NCI-H146 treated with DMSO at 0.1 percent for 48 hours (cell line): ENCODE results near the gene MSANTD2.
"Not testable (repeated sequence)": the region's sequence is repeated elsewhere in the genome, so short reads cannot be mapped to it uniquely, and the experiment has no call there.

Experiments used
- DNase-seq: peaks from one replicate; lab custom pipeline; 2025; ENCODE audit not compliant: unreplicated experiment; lab: John Stamatoyannopoulos, UW

The MSANTD2 gene

DNA sequence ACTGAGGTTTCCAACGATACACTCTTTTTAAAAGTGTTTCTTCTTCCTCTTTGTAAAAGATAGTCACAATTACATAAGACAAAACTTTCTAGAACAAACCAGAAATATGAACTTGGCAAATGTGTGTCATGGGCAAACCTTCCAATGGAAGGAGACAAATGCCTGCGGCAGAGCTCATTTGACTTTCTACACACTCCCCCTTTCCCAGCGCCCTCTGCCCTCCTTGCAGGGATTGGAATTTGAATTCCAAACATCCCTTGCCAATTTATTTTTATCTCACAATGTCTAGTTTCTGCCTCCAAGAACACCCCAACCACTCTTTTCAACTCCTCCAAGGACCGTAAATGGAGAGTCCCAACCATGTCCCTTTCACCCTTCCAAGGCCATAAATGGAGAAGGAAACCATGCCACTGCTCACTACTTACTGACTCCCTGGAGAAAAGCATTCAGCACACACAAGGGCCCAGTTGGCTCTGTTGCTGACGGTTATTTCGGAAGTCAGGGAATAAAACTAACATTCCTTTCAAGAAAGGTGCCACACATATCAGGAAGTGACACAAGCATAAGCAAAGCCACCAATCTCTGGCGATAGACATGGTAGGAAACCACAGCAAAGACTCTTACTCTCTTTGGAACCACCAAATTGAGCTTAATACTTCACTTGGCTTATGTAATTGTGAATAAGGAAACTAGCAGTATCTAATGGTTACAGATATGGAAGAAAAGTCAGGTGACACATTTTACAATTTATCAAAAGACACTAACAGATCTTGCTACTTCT lies 23.2 kb downstream of the MSANTD2 start:
- no peak for DNase-seq

DNA sequence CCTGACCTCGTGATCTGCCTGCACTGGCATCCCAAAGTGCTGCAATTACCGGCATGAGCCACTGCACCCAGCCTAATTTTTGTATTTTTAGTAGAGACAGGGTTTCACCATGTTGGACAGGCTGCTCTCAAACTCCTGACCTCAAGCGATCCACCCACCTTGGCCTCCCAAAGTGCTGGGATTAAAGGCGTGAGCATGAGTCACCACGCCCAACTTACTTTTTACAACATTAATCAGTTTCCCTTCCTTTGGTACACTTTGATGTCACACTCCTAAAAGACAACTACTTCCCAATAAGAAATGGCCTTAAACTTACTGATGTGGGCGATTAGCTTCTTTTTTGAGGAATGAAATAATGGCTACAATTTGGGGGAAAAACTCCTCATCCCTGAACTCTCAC lies 29.2 kb downstream of the MSANTD2 start:
- DNase-seq, result not testable (repeated sequence)

DNA sequence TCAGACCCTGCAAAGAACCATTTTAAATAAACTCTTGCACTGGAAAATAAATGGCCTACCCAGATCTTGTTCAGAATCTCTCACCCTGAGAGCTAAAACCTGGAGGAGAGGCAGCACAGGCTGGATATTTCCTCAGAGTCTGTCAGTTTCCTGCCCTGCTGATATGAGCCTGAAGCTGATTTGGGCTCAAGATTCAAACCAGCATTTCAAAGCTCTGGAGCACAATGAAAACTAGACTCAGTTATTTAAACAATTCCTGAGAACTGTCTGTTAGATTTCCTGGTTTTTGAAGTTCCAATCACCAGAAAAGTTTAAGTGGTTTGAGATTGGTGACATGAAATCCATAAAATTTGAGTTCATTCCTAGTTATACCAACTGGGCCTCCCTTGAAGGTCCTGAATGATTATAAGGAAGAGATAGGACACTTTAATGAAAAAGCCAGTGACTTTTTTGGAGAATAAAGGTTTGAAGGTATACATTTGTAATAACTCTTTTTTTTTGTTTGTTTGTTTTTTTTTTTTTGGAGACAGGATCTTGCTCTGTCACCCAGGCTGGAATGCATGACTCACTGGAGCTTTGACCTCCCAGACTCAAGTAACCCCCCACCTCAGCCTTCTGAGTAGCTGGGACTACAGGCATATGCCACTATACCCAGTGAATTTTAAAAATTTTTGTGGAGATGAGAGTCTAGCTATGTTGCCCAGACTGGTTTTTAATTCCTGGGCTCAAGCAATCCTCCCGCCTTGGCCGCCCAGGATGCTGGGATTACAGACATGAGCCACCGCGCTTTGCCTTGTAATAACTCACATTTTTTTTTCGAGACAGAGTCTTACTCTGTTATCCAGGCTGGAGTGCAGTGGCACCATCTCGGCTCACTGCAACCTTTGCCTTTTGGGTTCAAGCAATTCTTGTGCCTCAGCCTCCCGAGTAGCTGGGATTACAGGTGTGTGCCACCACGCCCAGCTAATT lies 30.1 kb downstream of the MSANTD2 start:
- DNase-seq, result no peak

DNA sequence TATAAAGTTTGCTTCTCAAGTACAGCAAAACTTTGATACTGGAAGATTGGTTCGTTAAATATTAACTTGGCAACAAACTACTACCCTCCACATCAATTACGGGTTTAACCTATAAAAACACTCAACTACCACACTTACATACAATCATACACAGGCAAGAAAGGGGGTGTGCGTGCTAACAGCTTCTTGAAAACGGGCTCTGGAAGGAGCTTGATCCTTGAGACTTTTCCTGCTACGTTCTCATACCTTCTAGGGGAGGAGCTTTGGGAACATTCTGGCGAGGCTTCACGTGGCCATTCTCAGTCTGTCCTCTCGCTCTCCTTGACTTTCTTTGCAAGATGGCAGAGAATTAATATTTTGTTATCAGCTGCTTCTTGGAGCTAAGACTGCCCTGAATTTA lies 31.3 kb downstream of the MSANTD2 start:
- no peak for DNase-seq

DNA sequence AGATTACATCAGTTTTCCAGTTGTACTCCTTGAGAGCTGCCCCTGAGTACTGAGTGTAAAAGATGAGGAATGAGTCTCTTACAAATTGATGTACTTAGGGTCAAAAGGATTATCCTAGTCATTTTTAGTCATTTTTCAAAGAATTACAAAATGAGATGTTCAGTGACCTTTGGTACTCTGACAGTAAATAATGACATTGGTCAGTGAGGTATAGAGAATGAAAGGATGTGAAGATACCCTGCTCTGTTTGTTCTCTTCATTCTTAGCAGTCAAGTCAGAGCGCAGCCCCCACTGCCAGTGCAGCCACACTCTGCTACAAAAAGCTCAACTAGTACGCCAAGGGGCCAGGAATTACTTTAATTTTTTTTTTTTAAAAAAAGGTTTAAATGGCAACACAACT lies 34.0 kb downstream of the MSANTD2 start:
- no peak for DNase-seq

DNA sequence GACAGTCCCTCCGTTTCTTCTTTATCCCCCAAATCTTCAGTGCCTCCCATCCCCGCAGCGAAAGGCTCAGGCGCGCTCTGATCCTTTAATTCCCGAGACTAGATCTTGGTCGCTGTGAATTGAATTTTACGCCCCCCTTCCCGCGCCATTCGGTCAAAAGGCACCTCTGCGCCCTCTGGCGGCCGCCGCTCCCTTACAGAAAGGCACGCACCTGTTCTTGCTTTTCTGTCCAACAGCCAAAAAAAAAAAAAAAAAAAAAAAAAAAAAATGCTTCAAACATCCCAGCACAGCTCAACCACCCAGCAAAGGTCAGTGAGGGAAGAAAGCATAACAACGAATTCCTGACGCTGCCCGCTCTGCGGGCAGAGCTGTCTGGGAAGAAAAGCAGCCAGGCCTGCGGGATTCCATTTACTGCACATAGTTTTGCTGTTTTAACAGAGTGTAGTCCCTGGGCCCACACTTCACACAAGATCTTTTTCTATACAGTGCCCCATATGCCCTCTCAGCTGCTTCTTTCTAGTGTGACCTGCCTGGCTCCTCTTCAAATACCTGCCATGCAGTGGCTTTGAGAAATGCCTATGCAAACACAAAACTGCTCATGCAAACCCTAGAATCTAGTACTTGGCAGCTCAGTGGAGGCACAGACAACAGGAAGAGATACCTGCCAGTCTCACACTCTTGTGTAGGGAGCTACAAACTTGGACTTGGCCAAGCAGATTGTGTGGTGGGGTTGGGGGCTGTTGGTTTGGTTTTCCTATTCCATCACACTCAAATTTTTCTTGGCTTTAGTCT lies 36.9 kb downstream of the MSANTD2 start:
- DNase-seq, result peak; percentile 64

DNA sequence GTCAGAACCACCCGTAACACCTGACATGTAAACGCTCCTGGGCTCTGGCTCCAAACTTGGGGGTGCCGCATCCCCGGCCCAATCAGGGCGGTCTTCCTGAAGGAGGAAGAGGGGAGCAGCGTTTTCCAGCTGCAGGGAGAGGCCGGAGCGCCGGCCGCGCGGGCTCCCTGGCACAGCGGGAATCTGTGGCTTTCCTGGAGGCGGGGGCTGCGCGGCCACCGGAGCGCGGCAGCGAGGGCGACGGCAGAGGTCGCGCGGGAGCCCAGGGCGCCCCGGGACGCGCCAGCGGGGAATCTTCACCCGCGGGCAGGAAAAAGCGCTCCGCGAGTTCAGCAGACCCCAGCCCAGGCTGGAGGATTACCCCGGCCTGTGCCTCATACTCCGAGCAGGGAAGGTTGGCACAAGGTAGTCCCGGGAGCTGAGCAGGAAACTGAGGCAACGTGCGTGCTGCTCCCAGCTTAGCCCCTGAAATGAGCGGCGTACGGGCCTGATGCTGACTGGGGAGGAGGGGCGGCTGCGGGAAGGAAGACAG lies 37.5 kb downstream of the MSANTD2 start:
- no peak for DNase-seq

DNA sequence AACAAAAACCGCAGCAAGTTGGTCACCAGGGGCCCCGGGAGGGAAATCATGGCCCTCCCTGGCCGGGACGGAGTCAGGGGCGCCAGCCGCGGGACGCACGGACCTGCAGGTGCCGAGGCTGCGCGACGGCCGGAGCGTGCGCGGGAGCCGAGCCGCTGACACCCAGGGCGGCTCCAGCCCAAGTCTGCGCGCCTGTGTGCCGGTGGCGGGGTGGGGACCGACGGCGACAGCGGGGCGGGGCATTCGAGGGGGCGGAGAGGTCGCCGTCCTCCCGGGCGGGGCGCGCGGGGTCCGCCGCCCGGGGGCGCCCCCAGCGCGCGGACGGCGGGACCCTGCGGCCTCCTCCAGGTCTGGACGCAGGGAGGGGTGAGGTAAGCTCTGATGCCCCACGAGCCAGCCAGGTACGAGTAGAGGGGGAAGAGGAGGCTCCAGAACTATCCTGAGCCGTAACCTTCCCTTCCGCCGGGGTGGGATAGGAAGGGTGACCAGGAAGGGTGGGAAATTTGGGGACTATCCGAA lies 38.0 kb downstream of the MSANTD2 start, which contains the start of gene ESAM:
Gene ESAM (minus strand): TSS at position 186 of the 519 bp plus-strand sequence. CDS start 136 bp downstream, at position 50.
- no peak for DNase-seq

DNA sequence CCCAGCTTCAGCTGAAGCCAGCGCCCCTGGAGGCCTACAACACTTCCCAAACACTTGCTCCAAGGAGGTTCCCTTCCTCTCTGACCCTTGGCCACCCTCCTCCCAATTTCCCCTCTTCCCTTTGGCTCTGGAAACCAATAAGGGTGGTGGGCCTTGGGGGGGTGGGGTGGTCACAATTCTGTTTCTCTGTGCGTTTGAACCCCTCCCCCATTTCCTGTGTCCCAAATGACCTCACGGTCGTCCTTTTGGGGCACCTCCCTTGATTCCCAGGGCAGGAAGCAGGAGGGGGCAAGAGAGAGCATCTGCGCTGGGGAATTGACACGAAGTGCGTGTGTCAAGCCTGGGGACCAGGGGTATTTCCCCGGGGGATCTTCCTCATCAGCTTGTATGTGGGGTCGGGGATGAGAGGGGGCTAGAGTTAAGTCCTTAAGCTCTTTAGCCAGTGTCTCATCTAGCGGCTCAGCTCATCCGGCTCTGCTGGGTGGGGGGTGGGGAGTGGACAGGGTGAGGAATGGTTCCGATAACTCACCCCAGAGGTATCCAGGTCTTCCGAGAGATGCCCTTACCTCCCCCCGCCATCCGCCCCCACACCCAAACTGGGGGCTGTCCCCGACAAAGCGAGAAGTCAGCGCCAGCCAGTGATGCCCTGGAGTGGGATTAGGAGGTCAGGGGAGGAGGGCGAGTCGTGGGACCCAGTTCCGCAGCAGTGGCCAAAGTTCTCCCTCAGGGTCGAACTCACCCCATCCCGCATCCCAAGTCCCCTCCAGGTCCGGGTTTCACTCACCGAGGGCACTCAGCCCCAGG lies 38.7 kb downstream of the MSANTD2 start:
- DNase-seq, result no peak

DNA sequence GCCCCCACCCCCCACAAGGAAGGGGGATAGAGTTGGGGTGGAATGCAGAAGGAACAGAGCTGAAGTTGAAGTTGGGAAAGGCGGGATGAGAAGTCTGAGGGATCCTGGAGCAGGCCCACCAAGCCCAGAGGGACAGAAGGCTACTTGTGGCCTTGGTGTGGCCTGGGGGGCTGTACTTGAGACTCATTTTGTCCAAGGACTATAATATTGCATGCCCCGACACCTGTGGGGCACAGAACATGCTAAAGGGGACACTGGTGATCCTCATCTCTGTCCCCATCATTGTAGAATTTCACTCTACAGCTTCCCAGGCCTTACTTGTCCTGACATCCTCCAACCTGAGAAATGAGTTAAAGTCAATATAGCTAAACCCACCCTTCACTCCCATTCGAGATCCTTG lies 39.4 kb downstream of the MSANTD2 start:
- DNase-seq, result no peak

DNA sequence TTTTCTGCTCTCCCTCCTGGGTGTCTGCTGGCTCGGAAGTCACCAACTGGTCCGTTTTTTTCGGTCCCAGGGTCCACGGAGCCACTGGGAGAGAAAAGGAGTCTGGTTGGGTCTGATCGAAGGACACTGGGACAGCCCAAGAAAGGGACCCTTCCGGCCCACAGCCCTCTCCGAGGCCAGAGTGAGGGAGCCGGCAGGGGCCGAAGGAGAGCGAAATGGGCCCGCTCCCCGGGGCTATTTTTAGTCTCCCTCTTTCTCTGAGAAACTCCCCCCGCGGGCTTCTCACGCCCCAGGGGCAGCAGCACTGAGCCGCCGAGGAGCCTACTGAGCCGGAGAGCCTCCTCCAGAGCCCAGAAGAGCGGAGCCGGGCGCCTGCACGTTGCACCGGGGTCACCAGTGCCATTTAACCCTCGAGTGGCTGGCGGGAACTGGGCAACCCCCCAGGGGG lies 40.0 kb downstream of the MSANTD2 start:
- no peak for DNase-seq

DNA sequence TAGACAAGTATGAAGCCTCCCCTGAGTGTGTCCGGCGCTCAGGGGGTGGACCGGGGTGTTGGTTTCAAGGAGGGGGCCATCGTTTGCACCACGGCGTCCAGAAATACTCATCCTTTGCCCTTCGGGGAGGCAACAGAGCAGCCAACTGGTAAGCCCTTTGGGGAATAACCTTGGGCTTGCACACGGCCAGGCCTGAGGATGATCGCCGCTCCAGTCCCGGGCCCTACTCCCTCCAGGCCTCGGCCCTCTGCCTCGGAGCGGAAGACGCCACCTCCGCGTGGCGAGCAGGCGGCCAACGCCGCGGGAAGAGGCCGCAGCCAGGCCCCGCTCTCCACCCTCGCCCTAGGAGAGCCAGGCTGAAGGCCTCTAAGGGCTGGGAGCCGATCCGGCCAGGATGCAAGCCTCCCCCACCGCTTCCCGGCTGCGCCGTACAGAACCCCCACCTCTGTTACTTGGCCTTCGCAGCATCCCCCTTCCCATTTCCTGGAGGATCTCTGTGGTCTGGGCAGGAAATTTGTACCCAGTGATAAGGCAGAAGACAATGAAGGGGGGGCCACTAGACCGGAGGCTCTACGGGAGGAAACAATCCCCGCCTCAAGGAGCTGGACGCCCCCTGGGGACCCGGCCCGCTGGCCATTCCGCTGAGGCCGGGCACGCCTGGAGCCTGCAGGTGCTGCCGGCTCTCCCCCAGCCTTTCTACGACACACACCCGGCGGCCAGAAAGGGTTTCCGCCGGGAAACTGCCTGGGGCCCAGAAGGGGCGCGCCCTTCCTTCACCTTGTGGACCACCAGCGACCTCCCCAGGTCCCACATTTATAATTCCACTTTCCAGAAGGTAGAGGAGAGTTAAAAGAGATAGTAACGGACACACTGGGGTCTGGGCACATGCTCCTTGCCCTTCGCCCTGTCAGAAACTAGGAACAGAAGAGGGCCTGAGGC lies 40.7 kb downstream of the MSANTD2 start:
- DNase-seq, result no peak

DNA sequence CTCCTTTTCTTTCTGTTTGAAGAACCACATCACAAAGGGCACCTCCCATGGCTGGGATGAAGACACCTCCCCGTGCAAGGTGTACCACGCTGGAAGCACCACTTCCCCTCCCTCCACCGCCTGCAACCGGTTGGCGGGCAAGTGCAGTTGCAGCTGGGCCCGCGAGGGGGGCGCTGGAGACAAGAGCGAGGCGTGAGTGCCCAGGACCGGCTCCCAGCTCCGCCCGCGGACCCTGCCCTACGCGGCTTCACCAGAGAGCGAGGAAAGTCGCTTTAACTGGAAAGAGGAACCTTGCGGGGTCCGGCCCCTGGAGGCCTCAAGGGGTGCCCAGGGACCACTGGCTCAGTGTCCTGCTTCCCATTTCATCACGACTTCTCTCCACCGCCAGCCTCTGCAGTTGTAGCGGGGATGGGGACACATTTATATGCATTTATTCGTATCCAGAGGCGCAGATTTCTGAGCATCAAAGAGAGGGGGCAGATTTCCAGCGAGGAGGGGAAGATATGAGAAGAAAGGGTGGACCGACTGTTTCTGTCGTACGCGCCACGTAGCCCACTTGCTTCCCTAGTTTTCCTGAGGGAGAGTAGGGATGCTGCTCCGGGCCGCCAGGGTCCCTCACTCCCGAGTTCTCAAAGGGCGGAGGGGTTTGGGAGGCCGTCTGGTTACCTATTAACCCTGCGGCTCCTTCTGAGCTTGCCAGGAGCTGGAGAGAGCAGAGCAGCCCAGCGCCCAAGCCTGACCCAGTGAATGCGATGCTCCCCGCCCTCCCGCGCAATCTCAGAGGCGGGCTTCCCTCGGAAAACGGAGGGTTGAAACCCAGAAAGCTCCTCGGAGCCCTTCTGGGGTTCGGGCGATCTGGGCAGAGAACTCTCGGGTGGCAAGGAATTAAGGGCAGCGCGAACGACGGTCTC lies 41.6 kb downstream of the MSANTD2 start:
- peak; percentile 50 for DNase-seq

DNA sequence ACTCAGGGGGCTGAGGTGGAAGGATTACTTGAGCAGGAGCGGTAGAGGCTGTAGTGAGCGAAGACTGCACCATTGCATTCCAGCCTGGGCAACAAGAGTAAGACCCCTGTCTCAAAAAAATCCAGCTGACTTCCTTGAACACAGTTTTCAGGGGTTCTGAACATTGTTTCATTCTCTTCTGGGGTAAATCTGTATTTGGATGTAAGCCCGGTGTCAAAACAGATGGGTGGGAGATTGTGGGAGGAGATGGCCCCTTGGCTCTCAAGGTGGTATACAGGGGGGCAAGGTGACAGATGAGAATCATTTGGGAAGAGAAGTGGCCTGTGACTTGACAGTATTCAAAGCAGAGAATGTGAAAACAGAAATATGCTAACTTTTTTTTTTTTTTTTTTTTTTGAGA lies 42.9 kb downstream of the MSANTD2 start:
- no peak for DNase-seq

DNA sequence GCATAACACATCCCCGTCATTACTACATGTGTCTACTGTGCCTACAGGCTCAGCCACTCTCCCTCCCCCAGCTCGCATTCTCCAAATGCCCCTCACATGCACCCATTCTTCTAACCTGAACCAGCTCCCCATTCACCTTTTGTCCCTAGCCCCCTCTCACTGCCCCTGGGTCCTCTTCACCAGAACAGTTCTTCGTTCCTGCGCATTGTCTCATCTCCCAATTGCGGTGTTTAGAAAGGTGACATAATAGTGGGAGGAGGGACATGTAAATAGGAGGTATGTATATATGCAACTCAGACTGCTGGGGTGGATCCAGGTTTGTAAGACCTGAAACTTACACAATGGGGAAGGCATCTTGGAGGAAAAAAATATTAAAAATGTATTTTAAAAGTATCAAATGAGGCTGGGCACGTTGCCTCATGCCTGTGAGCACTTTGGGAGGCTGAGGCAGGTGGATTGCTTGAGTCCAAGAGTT lies 43.4 kb downstream of the MSANTD2 start:
- no peak for DNase-seq

DNA sequence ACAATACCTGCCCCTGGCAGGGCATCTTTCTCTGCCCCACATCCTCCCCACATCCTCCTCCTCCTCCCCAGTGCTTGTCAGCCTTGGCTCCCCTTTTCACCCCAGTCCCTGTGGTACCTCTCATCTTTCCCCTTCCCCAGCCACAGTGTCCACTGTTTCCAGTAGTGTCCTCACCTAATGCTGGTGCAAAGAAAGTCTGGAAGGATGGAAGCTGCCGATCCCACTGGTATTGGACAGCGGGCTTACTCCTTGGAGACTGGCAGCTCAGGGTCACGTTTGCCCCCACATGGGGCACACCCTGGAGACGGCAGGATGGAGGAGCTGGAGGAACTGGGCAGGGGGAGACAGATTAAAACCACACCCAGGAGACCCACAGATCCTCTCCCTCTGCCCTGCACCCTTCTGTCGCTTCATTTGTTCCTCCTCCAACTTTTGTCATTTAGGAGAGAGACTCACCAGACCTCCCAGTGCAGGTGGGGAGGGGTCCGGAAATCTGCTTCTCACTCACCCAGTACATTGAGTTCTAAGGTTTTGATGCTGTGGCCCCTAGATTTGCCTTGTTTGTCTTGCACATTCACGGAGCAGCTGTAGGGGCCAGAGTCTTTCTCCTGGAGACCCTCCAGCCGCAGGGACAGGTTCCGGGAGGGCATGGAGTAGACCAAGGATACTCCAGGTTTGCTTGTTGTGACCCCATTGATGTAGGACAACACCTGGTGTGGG lies 44.0 kb downstream of the MSANTD2 start:
- no peak for DNase-seq

DNA sequence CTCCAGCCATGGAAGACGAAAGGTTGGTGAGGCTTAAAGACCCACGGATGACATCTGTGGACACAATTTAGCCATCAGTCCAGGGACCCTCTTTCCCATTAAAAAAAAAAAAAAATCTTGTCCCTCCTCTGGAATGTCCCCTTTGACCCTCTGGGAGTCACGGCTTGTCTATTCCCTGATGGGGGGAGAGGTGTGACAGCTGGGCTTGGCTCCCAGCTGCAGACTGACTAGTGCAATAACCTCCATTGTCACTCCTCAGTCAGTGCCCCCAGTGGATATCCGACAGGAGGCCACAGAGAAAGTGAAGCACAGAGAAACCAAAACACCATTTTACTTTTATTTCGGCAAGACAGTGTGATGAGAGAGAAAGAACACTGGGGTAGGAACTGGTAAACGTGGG lies 45.5 kb downstream of the MSANTD2 start:
- no peak for DNase-seq
